Measurements from ENCODE around the gene SPINK1. TPM values are rescaled to one million over a fixed set of nuclear protein-coding genes. Genes with fewer than 3 reads are reported as not detected.

SPINK1 gene
- total and polyA plus RNA-seq, 2 experiments from 2014 or later, result 0.82 TPM; not detected in 1

DNA sequence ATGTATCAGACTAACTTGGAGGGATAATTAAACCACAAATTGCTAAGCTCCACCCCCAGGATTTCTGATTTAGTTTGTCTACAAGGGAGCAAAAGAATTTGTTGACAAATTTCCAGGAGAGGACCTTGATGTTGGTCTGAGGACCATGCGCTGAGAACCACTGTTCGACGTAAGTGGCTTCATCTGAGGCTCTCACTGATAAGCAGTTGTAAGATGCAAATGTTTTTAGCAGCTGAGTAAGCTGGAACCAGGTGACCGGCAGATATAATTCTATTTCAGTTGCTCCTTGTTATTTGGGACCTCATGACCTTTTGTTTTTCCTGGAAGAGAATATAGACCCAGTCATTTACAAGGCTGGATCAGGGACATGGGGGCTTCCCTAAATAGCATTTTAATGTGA is 14.1 kb upstream of the SPINK1 start (continued):
- TF ChIP-seq ZNF462 (CRISPR knock-in tag; IDR thresholded peaks at IDR 0.05) (no peak), CREB1 (CRISPR knock-in tag; IDR thresholded peaks at IDR 0.05; ENCODE audit: low read depth) (no peak), ZNF114 (CRISPR knock-in tag; IDR thresholded peaks at IDR 0.05) (no peak)

GRCh38 chr5:147844846-147845245 is 13.4 kb upstream of the SPINK1 start:
- no peaks in the 10 kb centered on the region for H3F3A ChIP-seq (replicated peaks; ENCODE audit: low read depth)
- no peak overlapping the region for H3K4me3 Mint-ChIP-seq
- no peak overlapping the region for H3K27ac Mint-ChIP-seq
- H3K4me1 Mint-ChIP-seq, result peaks cover 11% of the 10 kb centered on the region
- H3K36me3 ChIP-seq (ENCODE audit: insufficient read depth), result no peaks in the 10 kb centered on the region
- no peaks in the 10 kb centered on the region for H3K9me3 Mint-ChIP-seq
- no peak overlapping the region for H3K4me3 ChIP-seq
- H3K4me2 ChIP-seq, result no peak overlapping the region
- H3K4me1 ChIP-seq (ENCODE audit: insufficient read depth), result no peaks in the 10 kb centered on the region; the same call in 1 of the 2 replicates
- H3K27me3 ChIP-seq (ENCODE audit: insufficient read depth), result no peaks in the 10 kb centered on the region
- H3K36me3 Mint-ChIP-seq (ENCODE audit: low read depth), result no peaks in the 10 kb centered on the region
- no peaks in the 10 kb centered on the region for H3K9me2 ChIP-seq (ENCODE audit: insufficient read depth)
- ATAC-seq, result no peak
- H4K20me1 ChIP-seq (replicated peaks; ENCODE audit: insufficient read depth), result no peaks in the 10 kb centered on the region
- H3K27ac ChIP-seq (ENCODE audit: low read depth), result no peak overlapping the region
- no peaks in the 10 kb centered on the region for H3K79me2 ChIP-seq (replicated peaks; ENCODE audit: insufficient read depth)
- H3K27me3 Mint-ChIP-seq (ENCODE audit: insufficient read depth, low read depth, poor library complexity), result no peaks in the 10 kb centered on the region
- DNase-seq (ENCODE audit: low spot score), result no peak
- H2AFZ ChIP-seq, result no peak overlapping the region
- TF ChIP-seq NANOG (IDR thresholded peaks at IDR 0.05; ENCODE audit: borderline replicate concordance), result no peak
- no peak for TF ChIP-seq ZNF462 (CRISPR knock-in tag; IDR thresholded peaks at IDR 0.05)
- TF ChIP-seq REST (IDR thresholded peaks at IDR 0.05; ENCODE audit: unreplicated experiment), result no peak
- TF ChIP-seq EZH2phosphoT487 (IDR thresholded peaks at IDR 0.05; ENCODE audit: unreplicated experiment), result no peak

Data from GM23338 (cell line).